Fibroblast of lung (primary cell): ENCODE results near the gene ARHGEF10L.

Experiments
- CTCF ChIP-seq, 2 donors: IDR thresholded peaks in 1 of 2; conservative IDR thresholded peaks in 1 of 2; 1 replicate in 1 of 2; 2 replicates in 1 of 2; pipeline ENCODE4 v1.5.1; 2011 to 2012; ENCODE audit warnings: low read length in 2 of 2, control low read depth in 1 of 2, inconsistent platforms in 1 of 2, low read depth in 1 of 2, mild to moderate bottlenecking in 1 of 2
- EZH2 ChIP-seq: IDR thresholded peaks from 2 replicates; pipeline ENCODE4 v1.5.1; 2012; ENCODE audit warnings: low read length, control low read depth, mild to moderate bottlenecking; ENCODE audit errors: missing control alignments

GRCh38 chr1:17511188-17511587 is 28.3 kb upstream of the ARHGEF10L start:
- TF ChIP-seq CTCF (conservative IDR thresholded peaks at IDR 0.05 in 1 of 2, IDR thresholded peaks at IDR 0.05 in 1 of 2; ENCODE audit: low read depth in 1 of 2, low read length in 2 of 2): no peak
- no peak for TF ChIP-seq EZH2
